NCI-H2171 (cell line): ENCODE results near the gene SP140L.
"Not testable (repeated sequence)": the region's sequence is repeated elsewhere in the genome, so short reads cannot be mapped to it uniquely, and the experiment has no call there.

ENCODE experiments used
- DNase-seq: peaks from one replicate; lab custom pipeline; 2025; lab: John Stamatoyannopoulos, UW

Gene SP140L

DNA sequence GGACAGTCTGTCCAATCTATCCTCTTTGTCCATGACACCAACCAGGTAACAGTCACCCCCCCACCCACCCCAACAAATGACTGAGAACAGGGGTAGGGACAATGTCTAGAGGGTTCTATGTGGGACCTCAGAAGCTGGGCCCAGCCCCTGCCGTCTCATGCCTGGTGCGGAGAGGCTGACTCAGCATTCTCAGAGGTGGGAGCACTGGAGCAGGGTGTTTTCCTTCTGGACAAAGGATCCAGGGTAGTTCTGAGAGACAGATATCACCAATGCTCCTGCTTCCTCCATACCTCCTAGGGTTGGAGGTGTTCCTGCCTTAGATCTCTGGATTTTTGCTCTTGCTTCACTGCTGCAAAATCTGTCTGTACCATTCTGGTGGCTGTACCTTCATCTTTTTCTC is 55.1 kb downstream of the SP140L start:
- DNase-seq, result no peak

DNA sequence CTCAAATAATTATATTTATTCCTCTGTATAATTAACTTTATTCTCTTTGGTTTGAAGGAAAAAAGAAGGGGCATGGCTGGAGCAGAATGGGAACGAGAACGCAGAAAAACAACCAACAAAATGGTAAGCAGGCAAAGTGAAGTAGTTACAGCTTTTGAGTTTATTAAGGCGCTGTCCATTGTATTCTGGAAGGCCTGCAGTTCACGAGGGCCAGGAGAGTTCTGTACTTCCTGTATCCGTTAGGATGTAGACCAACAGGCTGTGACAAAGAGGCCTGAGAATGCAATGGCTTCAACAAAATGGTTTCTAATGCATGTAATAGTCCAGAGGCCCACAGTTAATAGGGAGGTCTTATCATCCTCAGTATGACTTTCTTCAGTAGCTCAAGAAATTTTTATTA is 56.5 kb downstream of the SP140L start:
- no peak for DNase-seq

DNA sequence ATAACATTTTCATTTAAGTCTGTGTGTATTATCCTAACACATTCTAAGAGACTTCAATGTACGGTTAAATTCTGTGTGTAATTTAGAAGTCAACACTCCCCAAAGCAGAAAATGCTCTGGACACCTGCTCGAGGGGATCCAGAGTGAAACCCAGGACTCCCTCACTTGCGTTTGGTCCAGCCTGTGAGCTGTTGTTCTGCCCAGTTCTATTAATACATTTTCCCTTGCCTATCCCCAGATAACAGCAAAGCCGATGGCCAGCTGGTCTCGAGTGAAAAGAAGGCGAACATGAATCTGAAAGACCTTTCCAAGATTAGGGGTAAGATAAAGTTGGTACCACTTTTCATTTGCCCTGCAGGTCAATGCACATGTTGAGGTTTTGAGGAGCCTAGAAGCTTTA is 58.0 kb downstream of the SP140L start:
- DNase-seq, result no peak

DNA sequence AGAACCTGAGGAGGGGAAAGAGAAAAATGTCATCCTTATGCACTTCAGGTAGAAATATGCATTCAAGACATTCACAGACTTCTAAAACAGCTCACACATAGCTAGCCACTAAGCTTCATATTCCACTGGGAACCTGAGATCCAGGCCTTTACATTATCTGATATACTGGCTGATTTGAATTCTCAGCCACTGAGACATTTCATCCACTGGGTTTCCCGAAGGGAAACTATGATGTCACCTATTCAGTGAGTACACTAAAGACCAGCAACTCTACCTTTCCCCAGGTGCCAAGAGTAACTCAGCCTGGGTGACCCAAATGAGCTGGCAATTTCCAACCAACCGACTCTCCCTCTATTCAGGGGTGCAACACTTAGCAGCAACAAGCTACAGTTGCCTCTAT is 67.3 kb downstream of the SP140L start:
- no peak for DNase-seq

- not testable (repeated sequence) for DNase-seq
Observed at GRCh38 chr2:230398698-230399097, 71.7 kb downstream of the SP140L start.

GRCh38 chr2:230400041-230400440 is 73.0 kb downstream of the SP140L start:
- no peak for DNase-seq

DNA sequence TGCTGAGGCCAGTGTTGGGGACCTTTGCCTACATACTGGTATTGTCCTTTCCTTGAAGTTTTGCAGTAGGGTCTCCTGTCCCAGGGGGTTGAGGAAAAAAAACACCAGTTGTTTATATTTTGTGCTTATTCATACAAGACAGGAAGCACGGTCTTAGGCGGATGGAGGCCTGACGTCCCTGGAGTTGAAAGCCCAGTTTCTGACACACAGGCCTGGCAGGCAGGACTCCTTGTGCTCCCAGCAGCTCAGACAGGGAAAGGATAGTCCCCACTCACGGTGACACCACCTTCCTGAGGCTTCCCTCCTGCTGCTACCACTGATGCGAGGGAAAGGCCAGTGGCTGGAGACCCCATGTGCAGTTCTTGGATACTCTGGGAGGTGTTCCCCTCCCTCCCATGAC is 73.5 kb downstream of the SP140L start:
- no peak for DNase-seq

DNA sequence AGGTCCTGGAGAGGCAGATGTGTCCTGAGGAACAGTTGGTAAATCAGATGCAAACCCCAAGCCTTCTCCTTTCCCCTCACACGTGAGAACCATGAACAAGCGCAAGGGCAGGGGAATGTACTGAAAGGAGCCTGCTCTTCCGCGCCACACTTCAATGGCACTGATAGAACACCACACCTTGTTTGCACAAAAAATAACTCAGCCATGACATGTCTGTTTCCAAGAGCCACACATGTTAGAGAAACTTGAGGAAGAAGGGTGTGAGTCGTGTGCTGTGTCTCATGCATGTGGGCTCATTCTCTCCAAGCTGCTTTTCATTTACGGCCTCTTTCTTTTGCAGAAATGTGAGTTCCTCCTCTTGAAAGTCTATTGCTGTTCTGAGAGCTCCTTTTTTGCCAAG is 74.0 kb downstream of the SP140L start:
- not testable (repeated sequence) for DNase-seq

DNA sequence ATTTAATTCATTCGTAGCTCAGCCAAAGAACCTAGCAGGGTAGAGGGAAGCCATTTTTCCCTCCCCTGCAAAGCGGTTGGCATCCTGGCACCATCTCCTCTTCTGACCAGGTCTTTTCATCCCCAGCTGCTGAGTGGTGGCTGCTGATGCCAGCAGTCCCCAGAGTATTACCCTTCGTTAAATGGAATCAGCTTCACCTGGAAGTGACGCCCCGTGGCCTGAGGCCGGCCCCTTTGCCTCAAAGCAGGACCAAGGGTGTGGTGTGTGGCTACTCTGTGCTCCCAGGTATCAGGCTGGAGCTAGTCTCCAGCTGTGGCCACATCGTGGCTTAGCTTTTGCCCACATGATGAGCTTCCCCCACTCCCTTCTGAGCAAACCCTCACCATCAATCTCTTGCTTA is 76.8 kb downstream of the SP140L start:
- no peak for DNase-seq

- no peak for DNase-seq
Observed at GRCh38 chr2:230405824-230406223, 78.8 kb downstream of the SP140L start.

DNA sequence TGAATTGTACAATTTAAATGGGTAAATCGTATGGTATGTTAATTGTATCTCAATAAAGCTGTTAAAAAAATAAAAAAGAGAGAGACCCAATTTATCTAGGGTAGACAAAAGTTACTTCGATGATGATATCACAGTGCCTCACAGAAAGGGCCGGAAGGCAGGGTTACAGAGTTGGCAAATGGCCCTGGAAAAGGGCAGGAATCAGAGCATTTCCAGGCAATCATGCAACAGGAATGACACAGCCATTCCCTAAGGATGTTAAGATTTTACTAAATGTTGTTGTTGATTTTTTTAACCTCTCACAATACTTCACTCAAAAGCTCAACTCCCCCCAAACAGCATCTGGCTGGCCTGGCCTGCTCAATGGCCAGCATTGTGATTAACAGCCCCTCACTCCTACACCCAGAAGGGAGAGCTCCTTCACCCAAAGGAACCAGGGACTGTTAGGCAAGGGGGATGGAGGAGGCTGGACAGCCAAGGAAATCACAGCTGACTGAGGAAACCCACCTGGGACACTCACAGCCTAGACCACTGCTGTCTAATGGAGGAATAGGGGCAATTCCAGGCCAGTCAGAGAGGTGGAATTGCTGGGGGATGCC is 81.3 kb downstream of the SP140L start:
- no peak for DNase-seq

- DNase-seq, result not testable (repeated sequence)
Observed at GRCh38 chr2:230409316-230409715, 82.3 kb downstream of the SP140L start.

- no peak for DNase-seq
Observed at GRCh38 chr2:230410263-230410662, 83.3 kb downstream of the SP140L start.

DNA sequence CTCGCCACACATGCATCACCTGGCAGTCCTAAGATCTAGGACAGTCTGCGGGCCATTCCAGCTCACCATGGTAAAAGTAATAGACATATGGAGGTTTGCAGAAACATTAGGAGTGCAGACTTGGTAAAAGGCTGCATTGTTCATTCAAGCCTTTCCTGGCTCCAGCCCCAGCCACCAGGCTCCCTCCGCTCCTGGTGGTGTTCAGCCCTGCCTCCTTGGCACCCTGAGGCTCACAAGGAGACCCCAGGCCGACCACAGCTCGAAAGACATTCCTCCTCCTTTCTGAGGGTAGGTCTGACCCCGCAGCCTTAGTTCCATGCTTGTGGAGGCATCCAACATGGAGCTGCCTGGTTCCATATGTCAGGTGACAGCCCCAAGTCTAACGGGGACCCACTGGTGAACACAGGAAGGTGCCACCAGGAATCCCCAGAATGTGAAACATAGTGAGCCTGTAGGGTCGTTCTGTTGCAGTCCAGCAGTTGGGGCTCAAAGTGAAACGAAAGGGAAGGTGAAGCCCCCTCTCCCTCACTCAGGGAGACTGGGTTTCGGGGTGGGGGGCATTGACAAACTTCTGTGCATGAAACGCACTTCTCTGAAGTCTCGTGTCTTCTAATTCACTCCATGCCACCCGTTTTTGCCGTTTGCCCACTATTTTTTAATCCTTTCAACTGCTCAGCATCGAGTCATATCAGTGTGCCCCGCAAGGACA is 84.0 kb downstream of the SP140L start:
- no peak for DNase-seq

DNA sequence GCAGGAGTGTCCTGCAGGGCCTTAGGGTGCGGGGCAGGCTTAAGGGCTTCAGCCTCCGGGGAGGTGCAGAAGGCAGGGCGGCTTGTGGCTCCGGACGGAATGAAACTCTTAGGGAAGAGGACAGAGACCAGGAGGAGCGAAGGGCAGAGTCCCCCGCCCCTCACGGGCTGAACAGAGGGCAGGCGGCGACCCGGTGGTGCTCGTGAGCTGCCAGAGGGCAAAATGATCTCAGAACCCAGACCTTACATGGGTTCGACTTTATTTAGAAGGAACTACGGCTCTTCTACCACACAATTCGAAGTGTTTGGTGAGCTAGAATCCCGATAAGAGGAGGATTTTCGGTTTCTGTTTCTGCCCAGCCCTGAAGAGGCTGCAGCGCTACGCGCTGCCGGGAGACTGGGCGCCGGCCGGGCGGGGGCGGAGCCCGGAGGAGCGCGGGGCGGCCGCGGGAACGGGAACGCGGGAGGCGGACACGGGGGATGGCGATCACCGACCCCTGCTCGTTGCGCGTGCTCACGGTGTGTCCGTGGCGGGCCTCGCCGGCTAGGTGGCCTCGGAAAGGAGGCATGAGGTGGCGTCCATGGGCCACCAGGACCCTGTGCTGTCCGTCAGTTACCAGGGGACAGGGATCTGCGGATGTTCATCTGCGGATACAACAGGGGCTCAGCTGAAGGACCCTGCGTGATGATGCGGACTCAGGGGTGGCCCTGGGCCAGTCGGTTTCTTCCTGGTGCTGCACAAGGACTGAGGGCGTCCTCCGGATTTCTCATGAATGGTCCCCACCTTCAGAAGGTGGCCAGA is 84.8 kb downstream of the SP140L start:
- no peak for DNase-seq

DNA sequence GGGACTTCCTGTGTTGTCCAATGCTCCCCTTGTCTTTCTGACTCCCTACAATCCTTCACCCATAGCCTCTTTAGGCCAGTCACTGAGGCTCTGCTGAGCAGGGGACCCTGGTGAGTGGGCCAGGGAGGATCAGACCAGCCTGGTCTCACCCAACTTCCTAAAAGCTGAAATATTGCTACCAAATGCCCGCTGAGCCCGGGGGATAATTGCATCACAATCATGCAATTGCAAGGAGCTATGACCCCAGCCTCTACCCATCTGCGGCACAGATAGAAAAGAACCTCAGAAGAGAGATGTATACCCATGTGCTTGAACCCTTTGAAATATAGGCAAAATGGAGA is 85.3 kb downstream of the SP140L start:
- DNase-seq, result no peak

DNA sequence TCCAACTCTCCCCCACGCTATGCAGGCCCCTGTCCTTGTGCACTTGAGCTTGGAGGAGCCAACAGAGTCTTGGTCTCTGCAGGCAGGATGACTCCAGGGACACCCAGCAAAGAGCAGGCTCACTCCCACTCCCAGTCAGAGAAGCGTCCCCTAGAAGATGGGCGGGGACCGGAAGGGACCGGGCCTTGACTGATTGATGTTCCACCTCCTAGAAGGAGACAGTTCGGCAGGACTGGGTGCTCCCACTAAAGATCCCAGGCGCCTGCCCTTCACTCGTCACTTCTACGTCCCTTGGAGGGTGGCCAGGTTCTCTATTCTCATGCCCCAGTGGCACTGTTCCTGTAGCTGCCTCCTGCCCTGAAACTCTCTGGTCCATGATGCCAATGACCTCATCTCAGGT is 85.9 kb downstream of the SP140L start:
- DNase-seq, result no peak

DNA sequence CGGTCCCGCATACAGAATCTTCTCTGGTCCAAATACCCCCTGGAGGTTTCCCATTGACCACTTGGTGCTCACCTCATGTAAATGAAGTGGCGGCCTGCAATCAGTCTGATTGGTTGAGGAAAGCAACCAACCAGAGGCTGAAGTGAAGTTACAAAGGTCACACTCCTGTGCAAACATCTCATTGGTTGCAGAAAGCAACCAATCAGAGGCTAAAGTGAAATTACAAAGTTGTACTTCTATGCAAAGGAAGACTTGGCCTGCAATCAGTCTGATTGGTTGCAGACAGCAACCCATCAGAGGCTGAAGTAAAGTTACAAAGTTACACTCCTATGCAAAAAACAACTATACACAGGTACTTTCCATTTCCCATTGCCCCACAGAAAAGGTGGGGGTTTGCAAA is 86.5 kb downstream of the SP140L start:
- DNase-seq, result no peak

DNA sequence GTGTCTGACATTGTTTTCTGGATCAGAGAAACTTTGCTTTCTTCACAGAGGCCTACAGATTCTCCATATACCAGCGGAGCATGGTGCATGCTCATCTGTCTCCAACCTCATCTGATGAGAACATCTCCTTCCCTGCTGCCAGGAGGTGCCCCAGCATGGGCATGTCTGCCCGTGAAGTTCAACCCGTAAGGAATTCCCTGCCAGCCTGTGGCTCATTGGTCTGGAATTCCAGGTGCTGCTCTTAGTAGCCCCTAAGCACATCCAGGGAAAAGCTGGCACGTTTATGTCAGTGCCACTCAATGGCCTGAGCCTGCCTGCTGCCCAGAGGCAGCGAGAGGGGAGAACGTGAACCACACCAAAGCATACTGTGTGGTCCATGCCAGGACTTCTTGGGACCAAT is 87.3 kb downstream of the SP140L start:
- no peak for DNase-seq

GRCh38 chr2:230416061-230416721 is 89.2 kb downstream of the SP140L start, which contains the start of gene SP100:
Gene SP100 (plus strand): TSS chr2:230416201. CDS start chr2:230416297, 96 bp downstream.
- DNase-seq, result no peak

DNA sequence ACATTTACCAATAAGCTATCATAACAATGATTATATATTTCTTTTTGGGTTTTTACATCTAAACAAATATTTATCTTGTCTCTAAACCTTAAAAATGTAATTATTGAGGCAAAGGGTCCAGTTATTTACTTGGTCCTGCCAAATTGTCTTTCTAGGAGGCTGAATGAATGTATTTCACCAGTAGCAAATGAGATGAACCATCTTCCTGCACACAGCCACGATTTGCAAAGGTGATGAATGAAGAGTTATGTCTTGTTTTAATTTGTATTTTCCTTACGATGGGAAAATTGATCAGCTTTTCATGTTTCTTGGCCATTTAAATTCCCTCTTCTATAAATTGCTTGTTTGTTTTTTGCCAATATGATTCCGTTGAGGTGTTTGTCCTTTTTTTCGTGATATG is 90.4 kb downstream of the SP140L start:
- DNase-seq, result no peak

DNA sequence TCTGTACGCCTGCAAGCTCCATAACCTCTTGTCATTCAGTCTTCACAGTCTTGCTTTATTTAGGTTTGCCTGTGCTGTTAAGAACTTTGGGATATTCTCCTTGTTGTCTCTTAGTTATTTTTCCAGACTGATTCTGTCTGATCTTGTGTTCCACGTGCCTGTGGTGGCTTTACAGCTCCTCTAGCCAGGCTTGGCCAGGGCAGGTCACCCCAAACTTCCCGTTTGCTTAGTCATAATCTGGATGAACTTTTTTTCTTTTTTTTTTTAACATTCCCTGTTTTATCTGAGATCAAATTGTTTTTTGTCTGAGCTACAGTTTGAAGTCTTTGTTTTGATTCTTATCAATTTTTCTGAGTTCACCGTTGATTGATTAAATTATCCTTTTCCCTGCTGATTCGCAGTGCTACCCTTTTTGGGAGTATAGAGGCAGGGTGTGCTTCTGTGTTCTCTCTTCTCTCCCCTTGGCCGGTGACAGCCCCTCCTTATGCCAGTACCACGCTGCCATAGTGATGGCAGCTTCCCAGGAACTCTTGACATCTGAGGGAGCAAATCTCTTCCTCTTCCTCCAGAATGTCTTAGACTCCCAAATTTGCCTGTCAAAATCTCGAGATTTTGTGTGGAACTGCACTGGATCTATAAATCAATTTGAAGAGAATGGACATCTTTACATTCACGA is 91.5 kb downstream of the SP140L start:
- no peak for DNase-seq
